SIG-M5 (cell line): ENCODE measurements around the gene STAM2.

Experiments used
- DNase-seq: peaks from one replicate; lab custom pipeline; 2025; lab: John Stamatoyannopoulos, UW

The STAM2 gene

DNA sequence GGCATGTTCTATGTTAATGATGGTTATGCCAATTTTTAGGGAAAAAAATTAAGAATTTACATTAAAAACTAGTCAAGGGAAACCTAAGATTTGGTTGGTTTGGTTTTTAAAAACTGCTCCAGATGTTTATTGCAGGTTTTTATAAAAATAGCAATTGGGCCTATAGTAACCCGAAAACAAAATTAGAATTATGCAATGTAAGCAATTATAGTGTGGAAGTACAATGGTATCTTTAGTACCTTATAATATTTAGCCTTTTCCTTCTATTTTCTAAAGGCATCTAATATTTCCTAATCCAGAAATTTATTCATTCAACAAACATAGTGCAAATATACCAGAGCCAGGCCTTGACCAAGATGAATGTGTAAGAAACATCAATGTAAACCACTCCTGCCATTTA, 104.0 kb downstream of the STAM2 start:
- no peak for DNase-seq

DNA sequence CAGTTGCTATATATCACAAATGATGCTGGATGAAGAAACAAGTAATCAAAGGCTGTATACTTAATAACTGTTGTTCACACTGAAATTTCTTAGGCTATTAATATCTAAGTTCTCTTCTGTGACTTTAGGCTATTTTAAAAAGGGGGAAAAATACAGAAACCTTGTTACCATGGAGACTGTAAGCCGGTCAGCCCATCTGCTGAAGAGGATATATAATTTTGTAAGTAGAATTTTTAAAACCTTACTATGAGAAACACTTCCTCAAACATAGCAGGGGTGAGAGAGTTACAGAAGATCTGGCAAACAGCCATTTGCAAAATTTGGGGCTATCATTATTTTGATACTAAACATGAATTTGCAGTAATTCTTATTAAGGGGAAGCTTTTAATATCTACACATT, 104.5 kb downstream of the STAM2 start:
- DNase-seq = no peak

DNA sequence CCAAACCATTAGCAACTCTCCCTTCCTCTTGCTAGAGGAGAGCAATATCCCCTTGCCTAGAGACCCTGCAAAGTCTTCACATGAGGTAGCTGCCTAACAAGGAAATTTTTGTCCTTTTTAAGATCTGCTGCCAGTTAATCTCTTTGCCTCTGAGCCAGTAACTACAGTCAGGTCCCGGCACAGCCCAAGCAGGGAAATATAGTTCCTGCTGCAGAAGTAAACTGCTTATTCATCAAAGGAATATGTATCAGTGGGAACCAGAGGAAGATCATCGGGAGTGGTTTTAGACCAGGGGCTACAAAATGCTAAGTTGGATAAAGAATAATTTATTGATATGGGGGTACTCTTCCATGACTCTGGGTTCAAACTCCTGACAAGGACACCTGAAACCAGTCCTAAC, 107.3 kb downstream of the STAM2 start:
- DNase-seq = no peak

DNA sequence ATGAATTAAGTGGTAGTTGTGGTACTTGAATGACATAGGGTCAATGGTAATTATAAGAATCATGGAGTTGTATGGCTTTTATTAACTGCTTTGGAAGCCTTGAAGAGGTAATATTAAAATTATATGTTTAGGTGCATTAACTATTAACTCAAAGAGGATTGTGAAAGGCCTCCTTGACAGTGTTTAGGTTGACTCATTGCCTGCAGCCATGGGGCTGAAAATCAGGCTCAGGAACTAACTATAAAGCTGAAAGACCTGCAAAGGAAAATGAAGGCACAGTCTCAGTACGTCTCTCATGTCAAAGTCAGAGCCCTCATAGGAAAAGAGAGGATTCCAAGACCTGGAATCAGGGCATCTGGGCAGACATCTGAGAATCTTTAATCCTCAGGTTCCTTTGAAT, 107.7 kb downstream of the STAM2 start:
- DNase-seq = no peak
